Testis (tissue), 3 donors: ENCODE measurements around the gene AP1S3. TPM values are rescaled to one million over a fixed set of nuclear protein-coding genes. Genes with fewer than 3 reads are reported as not detected.

ENCODE experiments used
- DNase-seq: peaks from one replicate; pipeline ENCODE4 v3.0.0-alpha.2; 2019
- H3K27ac ChIP-seq, 2 donors: fragments of 200-600 bp; sonication (generic); one replicate each; pipeline ENCODE4 v1.5.1; 2019
- H3K27me3 ChIP-seq: fragments of 200-600 bp; sonication (generic); one replicate; pipeline ENCODE4 v1.5.1; 2019
- H3K36me3 ChIP-seq: fragments of 200-600 bp; sonication (generic); one replicate; pipeline ENCODE4 v1.5.1; 2017; ENCODE audit warnings: low read depth; ENCODE audit errors: missing control alignments
- H3K4me1 ChIP-seq: fragments of 200-600 bp; sonication (generic); one replicate; pipeline ENCODE4 v1.5.1; 2019
- H3K4me3 ChIP-seq, 2 donors: fragments of 200-600 bp; sonication (generic); one replicate each; pipeline ENCODE4 v1.5.1; 2017 to 2019
- H3K9me3 ChIP-seq: fragments of 200-600 bp; sonication (generic); one replicate; pipeline ENCODE4 v1.5.1; 2017
- POLR2A ChIP-seq: fragments of 450-650 bp; IDR thresholded peaks from one replicate; pipeline ENCODE4 v1.6.1; 2017; ENCODE audit warnings: antibody characterized with exemption, mild to moderate bottlenecking, moderate library complexity
- WGBS, 2 donors: methylation state at CpG; one replicate each; pipeline ENCODE4 v1.1.5; 2018; 5-methylcytosine and 5-hydroxymethylcytosine counted together
- intact Hi-C: fragments of 100-400 bp; cut with DNase I; formaldehyde crosslinking; loops from one replicate; pipeline ENCODE4 v1.15.1; 2023; ENCODE audit warnings: low total_unique reads
- polyA plus RNA-seq: library from polyadenylated mRNA; stranded (reverse); fragments of 350-450 nt; fragmentation: Illumina TruSeq; extraction: RNeasy Lipid Tissue Mini Kit (QIAGEN cat#74804); gene quantifications from one replicate; pipeline ENCODE4 v1.2.3, GENCODE V29; 2014; ENCODE audit warnings: low read depth, low replicate concordance; ENCODE audit not compliant: insufficient read depth
- total RNA-seq, 2 donors: library from RNA; depleted of rRNA; stranded (reverse); fragments of >200 nt; gene quantifications; one replicate each; pipeline ENCODE4 v1.2.3, GENCODE V29; 2016
- TF ChIP-seq, protein P1 (sequence below), 3 experiments: fragments of 450-650 bp in 2 of 3; fragments of 200-600 bp in 1 of 3; sonication (generic) in 1 of 3; IDR thresholded peaks; one replicate each; pipeline ENCODE4 v1.5.1; 2016 to 2019; ENCODE audit warnings: antibody characterized with exemption in 3 of 3, mild to moderate bottlenecking in 2 of 3, moderate library complexity in 1 of 3

Gene AP1S3
- total and polyA plus RNA-seq, 3 donors from 2014 or later = 1.6 to 3.2 (median 2.6) TPM

DNA sequence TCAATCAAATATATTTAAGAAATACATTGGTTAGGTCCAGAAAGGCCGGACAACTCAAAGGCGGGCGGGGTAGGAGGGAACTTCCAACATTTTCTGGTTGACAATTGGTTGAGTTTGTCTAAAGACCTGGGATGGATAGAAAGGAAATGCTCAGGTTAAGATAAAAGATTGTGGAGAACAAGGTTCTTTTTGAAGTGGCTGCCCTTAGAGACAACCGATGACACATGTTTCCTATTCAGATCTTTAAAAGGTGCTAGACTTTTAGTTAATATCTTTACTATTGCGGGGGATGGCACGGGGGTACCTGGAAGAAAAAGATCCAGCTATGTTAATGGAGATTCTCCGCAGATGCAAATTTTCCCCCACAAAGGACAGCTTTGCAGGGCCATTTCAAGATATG lies 10.0 kb upstream of the AP1S3 start:
- DNase-seq = no peak
- intact Hi-C loops = no loop called here
- TF ChIP-seq POLR2A = no peak
- no peaks in the 10 kb centered on the region for H3K4me1 ChIP-seq
- H3K27ac ChIP-seq = no peak overlapping the region
- 94% methylated on average over 7 of the region's 7 CpGs for WGBS, 2 donors
- H3K4me3 ChIP-seq = no peak overlapping the region
- H3K27me3 ChIP-seq = no peaks in the 10 kb centered on the region
- no peaks in the 10 kb centered on the region for H3K9me3 ChIP-seq
- H3K36me3 ChIP-seq = no peaks in the 10 kb centered on the region

DNA sequence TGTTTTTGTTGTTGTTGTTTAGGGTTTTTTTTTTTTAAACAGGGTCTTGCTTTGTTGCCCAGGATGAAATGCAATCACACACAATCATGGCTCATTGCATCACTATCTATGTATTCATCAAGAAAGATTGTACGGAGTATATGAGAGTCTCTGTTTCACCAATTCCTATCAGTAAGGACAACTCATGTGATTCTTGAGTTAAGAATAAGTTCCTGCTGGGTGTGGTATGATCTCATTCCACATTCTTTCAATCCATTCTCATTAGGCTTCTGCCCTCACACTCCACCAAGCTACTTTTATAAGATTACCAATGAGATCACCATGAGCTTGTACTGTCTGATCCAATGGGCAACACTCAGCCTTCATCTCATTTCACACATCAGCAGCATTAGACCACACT lies 9.1 kb upstream of the AP1S3 start:
- H3K4me3 ChIP-seq = no peak overlapping the region
- H3K4me1 ChIP-seq = no peaks in the 10 kb centered on the region

DNA sequence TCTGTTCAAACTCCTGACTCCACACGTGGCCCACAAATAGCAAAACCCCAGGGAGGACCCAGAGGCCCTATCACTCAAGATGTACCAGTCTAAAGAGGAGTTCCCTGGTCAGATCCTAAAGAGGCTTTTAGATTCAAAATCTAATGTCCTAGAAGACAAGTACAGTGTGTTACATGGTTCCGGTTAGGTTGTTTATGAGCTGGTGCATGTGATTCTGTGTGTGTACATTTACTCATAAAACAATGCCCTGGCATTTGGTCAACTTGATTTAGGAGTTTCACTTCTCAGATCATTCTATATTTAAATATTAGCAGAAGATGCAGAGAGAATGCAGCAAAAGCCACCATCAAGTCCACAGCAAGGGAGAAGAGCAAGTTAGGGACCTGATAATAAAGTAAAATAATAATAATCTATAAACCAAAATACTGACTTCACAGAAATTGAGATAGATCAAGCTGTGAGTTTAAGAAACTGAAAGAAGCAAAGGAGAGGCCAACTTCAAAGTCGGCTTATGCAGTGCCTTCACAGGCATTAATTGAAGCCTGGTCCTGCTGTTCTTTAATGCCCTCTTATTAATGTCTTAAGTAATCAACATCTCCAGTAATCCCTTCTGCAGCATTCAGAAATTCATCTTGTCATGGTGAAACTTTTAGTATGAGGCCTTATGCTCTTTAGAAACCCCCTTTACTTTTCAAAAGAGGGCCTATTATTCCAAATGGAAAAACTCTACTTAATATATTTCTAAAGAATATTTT lies 4.2 kb upstream of the AP1S3 start:
- WGBS, 2 donors = 73 to 79% methylated on average over 3 of the region's 3 CpGs
- Histone ChIP-seq H3K27ac (no peak overlapping the region), H3K4me1 (peaks cover 3% of the 10 kb centered on the region), H3K27me3 (no peaks in the 10 kb centered on the region), H3K36me3 (no peaks in the 10 kb centered on the region), H3K4me3 (no peak overlapping the region), H3K9me3 (no peaks in the 10 kb centered on the region)
- TF ChIP-seq, protein P1, sequence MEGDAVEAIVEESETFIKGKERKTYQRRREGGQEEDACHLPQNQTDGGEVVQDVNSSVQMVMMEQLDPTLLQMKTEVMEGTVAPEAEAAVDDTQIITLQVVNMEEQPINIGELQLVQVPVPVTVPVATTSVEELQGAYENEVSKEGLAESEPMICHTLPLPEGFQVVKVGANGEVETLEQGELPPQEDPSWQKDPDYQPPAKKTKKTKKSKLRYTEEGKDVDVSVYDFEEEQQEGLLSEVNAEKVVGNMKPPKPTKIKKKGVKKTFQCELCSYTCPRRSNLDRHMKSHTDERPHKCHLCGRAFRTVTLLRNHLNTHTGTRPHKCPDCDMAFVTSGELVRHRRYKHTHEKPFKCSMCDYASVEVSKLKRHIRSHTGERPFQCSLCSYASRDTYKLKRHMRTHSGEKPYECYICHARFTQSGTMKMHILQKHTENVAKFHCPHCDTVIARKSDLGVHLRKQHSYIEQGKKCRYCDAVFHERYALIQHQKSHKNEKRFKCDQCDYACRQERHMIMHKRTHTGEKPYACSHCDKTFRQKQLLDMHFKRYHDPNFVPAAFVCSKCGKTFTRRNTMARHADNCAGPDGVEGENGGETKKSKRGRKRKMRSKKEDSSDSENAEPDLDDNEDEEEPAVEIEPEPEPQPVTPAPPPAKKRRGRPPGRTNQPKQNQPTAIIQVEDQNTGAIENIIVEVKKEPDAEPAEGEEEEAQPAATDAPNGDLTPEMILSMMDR (IDR thresholded peaks at IDR 0.05) = no peak
- no peak for TF ChIP-seq POLR2A
- DNase-seq = no peak
- intact Hi-C loops = no loop called here

More for the DNA sequence above, 9.1 kb upstream of the AP1S3 start:
- no peaks in the 10 kb centered on the region for H3K27me3 ChIP-seq
- intact Hi-C loops = no loop called here
- 89 to 92% methylated on average over 1 of the region's 1 CpG for WGBS, 2 donors
- no peak overlapping the region for H3K27ac ChIP-seq
- DNase-seq = no peak
- no peaks in the 10 kb centered on the region for H3K9me3 ChIP-seq
- TF ChIP-seq, protein P1 (IDR thresholded peaks at IDR 0.05) = no peak
- no peak for TF ChIP-seq POLR2A
- no peaks in the 10 kb centered on the region for H3K36me3 ChIP-seq

DNA sequence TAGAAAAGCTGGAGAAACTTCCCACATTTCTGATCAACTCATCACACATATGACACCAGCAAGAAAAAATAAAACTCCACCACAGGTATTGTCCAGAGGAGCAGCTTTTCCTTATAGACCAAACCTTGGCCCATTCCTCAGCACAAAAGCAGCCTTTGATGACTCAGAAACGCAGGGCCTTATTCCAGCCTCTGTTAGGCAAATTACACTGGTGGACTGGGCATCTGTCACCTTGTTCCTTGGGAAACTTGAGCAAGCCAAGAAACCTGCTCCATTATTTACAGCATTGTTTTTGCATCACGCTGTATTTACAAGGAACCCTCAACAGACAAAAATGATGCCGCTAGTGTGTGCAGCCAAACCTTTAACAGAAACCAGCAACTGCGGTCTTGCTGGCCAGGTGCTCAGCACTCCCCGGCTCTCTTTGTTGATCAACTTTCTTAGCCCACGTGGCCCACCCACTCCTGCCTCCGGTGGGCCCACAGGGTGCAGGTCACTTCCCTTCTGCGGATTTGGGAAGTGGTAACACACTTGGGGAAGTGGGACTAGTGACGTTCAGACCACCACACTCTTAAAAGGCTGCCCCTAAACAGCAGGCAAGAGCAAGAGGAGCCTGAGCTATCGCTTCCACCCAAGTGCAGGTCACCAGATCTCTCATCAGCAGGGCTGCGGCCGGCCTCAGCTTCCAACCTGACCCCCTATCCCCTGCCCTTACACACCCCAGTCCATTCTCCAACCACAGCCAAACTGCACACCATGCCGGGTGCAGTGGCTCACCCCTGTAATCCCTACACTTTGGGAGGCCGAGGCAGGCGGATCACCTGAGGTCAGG lies 1.5 kb downstream of the AP1S3 start:
- Histone ChIP-seq H3K36me3 (no peaks in the 10 kb centered on the region), H3K27me3 (no peaks in the 10 kb centered on the region), H3K27ac (no peak overlapping the region), H3K4me1 (peaks cover 4% of the 10 kb centered on the region), H3K4me3 (no peak overlapping the region), H3K9me3 (no peaks in the 10 kb centered on the region)
- TF ChIP-seq, protein P1 (IDR thresholded peaks at IDR 0.05) = no peak
- TF ChIP-seq POLR2A = no peak
- 47 to 72% methylated on average over 15 of the region's 15 CpGs for WGBS, 2 donors
- intact Hi-C loops = no loop called here
- DNase-seq = no peak

DNA sequence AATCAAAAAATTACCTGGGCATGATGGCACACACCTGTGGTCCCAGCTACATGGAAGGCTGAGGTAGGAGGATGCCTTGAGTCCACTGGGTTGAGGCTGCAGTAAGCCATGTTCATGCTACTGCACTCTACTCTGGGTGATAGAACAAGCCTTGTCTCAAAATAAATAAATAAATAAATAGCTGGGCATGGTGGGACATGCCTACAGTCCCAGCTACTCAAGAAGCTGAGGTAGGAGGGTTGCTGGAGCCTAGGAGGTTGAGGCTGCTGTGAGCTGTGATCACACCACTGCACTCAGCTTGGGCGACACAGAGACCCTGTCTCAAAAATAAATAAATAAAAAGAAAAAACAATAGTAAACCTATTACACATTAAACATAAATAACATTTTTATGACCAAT lies 3.0 kb downstream of the AP1S3 start:
- intact Hi-C loops = no loop called here
- H3K27ac ChIP-seq = no peak overlapping the region
- H3K4me3 ChIP-seq = no peak overlapping the region
- H3K4me1 ChIP-seq = peaks cover 4% of the 10 kb centered on the region
- WGBS, 2 donors = 95 to 100% methylated on average over 1 of the region's 1 CpG
- no peak for DNase-seq
- H3K27me3 ChIP-seq = no peaks in the 10 kb centered on the region
- TF ChIP-seq, protein P1 (IDR thresholded peaks at IDR 0.05) = no peak
- no peak for TF ChIP-seq POLR2A
- no peaks in the 10 kb centered on the region for H3K9me3 ChIP-seq
- H3K36me3 ChIP-seq = no peaks in the 10 kb centered on the region
